Upper lobe of left lung (tissue), 6 donors: ENCODE measurements around the gene CAMK2B. TPM values are rescaled to one million over a fixed set of nuclear protein-coding genes. Genes with fewer than 3 reads are reported as not detected.
A peak's percentile ranks its signal among the peaks of the same experiment; 100 is the strongest.

Experiments used
- ATAC-seq, 2 donors: fragments of 200-7000 bp; cut with Tn5 transposase; one replicate each; pipeline ENCODE4 v1.9.1; 2022; ENCODE audit warnings: mild to moderate bottlenecking in 2 of 2, moderate library complexity in 2 of 2; ENCODE audit not compliant: low FRiP score in 2 of 2
- DNase-seq, 2 donors: peaks; one replicate each; pipeline ENCODE4 v3.0.0-alpha.2; 2019 to 2020
- H3K27ac ChIP-seq, 4 donors: fragments of 200-600 bp; sonication (generic); one replicate each; pipeline ENCODE4 v1.5.1; 2016 to 2019
- H3K27me3 ChIP-seq, 4 donors: fragments of 200-600 bp; sonication (generic); one replicate each; pipeline ENCODE4 v1.5.1; 2017 to 2019
- H3K36me3 ChIP-seq, 4 donors: fragments of 200-600 bp; sonication (generic); one replicate each; pipeline ENCODE4 v1.5.1; 2016 to 2019
- H3K4me1 ChIP-seq, 4 donors: fragments of 200-600 bp; sonication (generic); one replicate each; pipeline ENCODE4 v1.5.1; 2018 to 2019
- H3K4me3 ChIP-seq, 4 donors: fragments of 200-600 bp; sonication (generic); one replicate each; pipeline ENCODE4 v1.5.1; 2017 to 2019; ENCODE audit warnings: mild to moderate bottlenecking in 2 of 4, moderate library complexity in 1 of 4
- H3K9me3 ChIP-seq, 4 donors: fragments of 200-600 bp; sonication (generic); one replicate each; pipeline ENCODE4 v1.5.1; 2018 to 2019
- EP300 ChIP-seq, 4 donors: sonication (generic); formaldehyde crosslinking; IDR thresholded peaks; one replicate each; pipeline ENCODE4 v1.5.1; 2017; ENCODE audit warnings: antibody characterized with exemption in 4 of 4, control low read depth in 2 of 4
- POLR2A ChIP-seq, 4 donors: fragments of 450-650 bp; IDR thresholded peaks; one replicate each; pipeline ENCODE4 v1.5.1; 2016 to 2017; ENCODE audit warnings: antibody characterized with exemption in 4 of 4, mild to moderate bottlenecking in 2 of 4
- POLR2AphosphoS5 ChIP-seq, 2 donors: sonication (generic); formaldehyde crosslinking; IDR thresholded peaks; one replicate each; pipeline ENCODE4 v1.5.1; 2017; ENCODE audit warnings: antibody characterized with exemption in 2 of 2
- WGBS, 2 donors: methylation state at CpG; one replicate each; pipeline ENCODE4 v1.1.5; 2017 to 2018; 5-methylcytosine and 5-hydroxymethylcytosine counted together
- total RNA-seq, 6 donors: library from RNA; depleted of rRNA in 4 of 6; stranded (reverse); fragments of >200 nt in 4 of 6; gene quantifications; one replicate each; pipeline versions ENCODE4 v1.1.0 to v1.2.1, GENCODE V29; 2016 to 2021
- TF ChIP-seq, protein P1 (sequence below), 6 experiments: fragments of 450-650 bp in 4 of 6; fragments of 200-600 bp in 2 of 6; sonication (generic) in 2 of 6; IDR thresholded peaks; one replicate each; pipeline ENCODE4 v1.5.1; 2016 to 2019; ENCODE audit warnings: antibody characterized with exemption in 6 of 6
- donor health status: DM: no; HTN: no; CAD: no; lungs with moderate emphysema.
- donor health status: DM: no; HTN: yes; CAD: no; lungs with severe emphysema.

CAMK2B gene
- total RNA-seq, 6 donors from 2014 or later: 0.09 to 1.8 (median 0.27) TPM; not detected in 3

DNA sequence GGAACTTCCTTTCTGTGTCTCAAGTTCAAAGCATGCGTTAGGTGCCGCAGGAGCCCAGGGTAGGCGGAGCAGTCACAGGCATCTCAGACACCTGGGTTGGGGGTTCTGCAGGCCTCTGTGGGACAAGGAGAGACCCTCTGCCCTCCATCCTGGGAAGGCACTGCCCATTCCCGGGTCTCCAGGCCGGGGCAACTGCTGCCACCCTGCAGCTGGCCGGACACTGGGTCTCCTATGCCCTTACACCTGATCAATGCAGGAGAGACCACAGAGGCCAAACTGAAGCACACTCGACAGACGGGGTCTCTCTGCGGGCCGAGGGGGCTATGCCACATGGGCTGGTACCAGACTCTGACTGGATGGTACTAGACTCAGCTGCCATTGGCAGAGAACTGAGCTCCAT is 87.7 kb downstream of the CAMK2B start:
- no peaks in the 10 kb centered on the region for H3K36me3 ChIP-seq
- H3K9me3 ChIP-seq: no peaks in the 10 kb centered on the region
- ATAC-seq (no peak), DNase-seq (peak in 1 of 2 donors; percentile 57)
- no peaks in the 10 kb centered on the region for H3K27me3 ChIP-seq
- H3K27ac ChIP-seq: no peak overlapping the region
- TF ChIP-seq POLR2AphosphoS5 (IDR thresholded peaks at IDR 0.05) (no peak), POLR2A (IDR thresholded peaks at IDR 0.05) (no peak), EP300 (IDR thresholded peaks at IDR 0.05) (no peak)
- TF ChIP-seq, protein P1, sequence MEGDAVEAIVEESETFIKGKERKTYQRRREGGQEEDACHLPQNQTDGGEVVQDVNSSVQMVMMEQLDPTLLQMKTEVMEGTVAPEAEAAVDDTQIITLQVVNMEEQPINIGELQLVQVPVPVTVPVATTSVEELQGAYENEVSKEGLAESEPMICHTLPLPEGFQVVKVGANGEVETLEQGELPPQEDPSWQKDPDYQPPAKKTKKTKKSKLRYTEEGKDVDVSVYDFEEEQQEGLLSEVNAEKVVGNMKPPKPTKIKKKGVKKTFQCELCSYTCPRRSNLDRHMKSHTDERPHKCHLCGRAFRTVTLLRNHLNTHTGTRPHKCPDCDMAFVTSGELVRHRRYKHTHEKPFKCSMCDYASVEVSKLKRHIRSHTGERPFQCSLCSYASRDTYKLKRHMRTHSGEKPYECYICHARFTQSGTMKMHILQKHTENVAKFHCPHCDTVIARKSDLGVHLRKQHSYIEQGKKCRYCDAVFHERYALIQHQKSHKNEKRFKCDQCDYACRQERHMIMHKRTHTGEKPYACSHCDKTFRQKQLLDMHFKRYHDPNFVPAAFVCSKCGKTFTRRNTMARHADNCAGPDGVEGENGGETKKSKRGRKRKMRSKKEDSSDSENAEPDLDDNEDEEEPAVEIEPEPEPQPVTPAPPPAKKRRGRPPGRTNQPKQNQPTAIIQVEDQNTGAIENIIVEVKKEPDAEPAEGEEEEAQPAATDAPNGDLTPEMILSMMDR (IDR thresholded peaks at IDR 0.05): no peak
- no peak overlapping the region for H3K4me3 ChIP-seq
- peaks cover 0 to 4% (median 0%) of the 10 kb centered on the region in 4 donors for H3K4me1 ChIP-seq
- WGBS, 2 donors: 63 to 87% methylated on average over 4 to 10 of the region's 10 CpGs

GRCh38 chr7:44236333-44236728 is 89.1 kb downstream of the CAMK2B start:
- DNase-seq (no peak), ATAC-seq (no peak)
- no peaks in the 10 kb centered on the region for H3K36me3 ChIP-seq
- no peaks in the 10 kb centered on the region for H3K27me3 ChIP-seq
- H3K4me1 ChIP-seq: peaks cover 0 to 4% (median 0%) of the 10 kb centered on the region in 4 donors
- WGBS, 2 donors: 31 to 52% methylated on average over 2 to 4 of the region's 4 CpGs
- H3K9me3 ChIP-seq: no peaks in the 10 kb centered on the region
- H3K4me3 ChIP-seq: no peak overlapping the region
- H3K27ac ChIP-seq: no peak overlapping the region
- TF ChIP-seq, protein P1 (IDR thresholded peaks at IDR 0.05): no peak
- no peak for TF ChIP-seq POLR2A (IDR thresholded peaks at IDR 0.05)
- no peak for TF ChIP-seq POLR2AphosphoS5 (IDR thresholded peaks at IDR 0.05)
- no peak for TF ChIP-seq EP300 (IDR thresholded peaks at IDR 0.05)

DNA sequence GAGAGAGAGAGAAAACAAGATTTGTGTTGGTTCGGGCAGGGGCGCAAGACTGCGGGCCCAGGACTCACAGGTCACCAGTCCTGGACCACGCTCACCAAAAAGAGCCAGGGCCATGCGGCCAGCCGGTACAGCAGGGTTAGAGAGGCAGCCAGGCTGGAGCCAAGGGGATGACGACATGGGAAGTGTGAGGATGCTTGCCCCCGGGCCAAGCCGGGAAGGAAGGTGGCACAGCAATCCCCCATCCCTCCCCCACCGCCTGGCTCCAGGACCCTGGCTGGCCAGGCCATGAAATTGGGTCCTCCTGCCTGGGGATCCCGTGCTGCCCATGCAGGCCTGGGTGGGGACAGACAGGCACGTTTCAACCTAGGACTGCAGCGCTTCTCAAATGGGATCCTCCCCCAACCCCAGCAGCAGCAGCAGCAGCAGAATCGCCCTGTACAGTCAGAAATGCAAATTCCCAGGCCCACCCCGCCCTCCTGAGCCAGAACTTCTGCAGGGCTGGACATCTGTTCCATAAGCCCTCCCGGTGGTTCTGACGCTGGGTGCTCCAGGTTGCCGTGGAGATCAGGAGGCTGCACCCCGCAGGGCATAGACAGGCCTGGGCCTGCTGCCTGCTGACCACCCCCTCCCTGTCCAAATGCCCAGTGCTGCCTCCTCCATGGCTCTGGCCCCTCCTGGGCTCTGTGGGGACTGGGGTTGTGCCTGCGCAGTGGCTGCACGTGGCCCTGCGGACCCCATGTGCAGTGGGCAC is 89.6 kb downstream of the CAMK2B start:
- Histone ChIP-seq H3K27ac (no peak overlapping the region), H3K36me3 (no peaks in the 10 kb centered on the region), H3K27me3 (no peaks in the 10 kb centered on the region), H3K9me3 (no peaks in the 10 kb centered on the region), H3K4me3 (no peak overlapping the region), H3K4me1 (no peaks in the 10 kb centered on the region)
- DNase-seq (peak in 1 of 2 donors; percentile 54), ATAC-seq (no peak)
- 73 to 74% methylated on average over 14 to 15 of the region's 22 CpGs for WGBS, 2 donors
- TF ChIP-seq EP300 (IDR thresholded peaks at IDR 0.05) (no peak), POLR2AphosphoS5 (IDR thresholded peaks at IDR 0.05) (no peak), POLR2A (IDR thresholded peaks at IDR 0.05) (no peak)
- TF ChIP-seq, protein P1 (IDR thresholded peaks at IDR 0.05): no peak

- H3K27me3 ChIP-seq: no peaks in the 10 kb centered on the region
- DNase-seq: peak in 1 of 2 donors; percentile 61
- no peak overlapping the region for H3K4me3 ChIP-seq
- H3K36me3 ChIP-seq: no peaks in the 10 kb centered on the region
- no peak for ATAC-seq
- TF ChIP-seq EP300 (IDR thresholded peaks at IDR 0.05) (no peak), POLR2AphosphoS5 (IDR thresholded peaks at IDR 0.05) (no peak), POLR2A (IDR thresholded peaks at IDR 0.05) (no peak)
- H3K4me1 ChIP-seq: no peaks in the 10 kb centered on the region
- no peaks in the 10 kb centered on the region for H3K9me3 ChIP-seq
- no peak overlapping the region for H3K27ac ChIP-seq
- 86 to 87% methylated on average over 4 to 8 of the region's 8 CpGs for WGBS, 2 donors
Observed at GRCh38 chr7:44235066-44235465, 90.3 kb downstream of the CAMK2B start.

GRCh38 chr7:44232901-44233715 is 92.3 kb downstream of the CAMK2B start:
- no peak for TF ChIP-seq POLR2AphosphoS5 (IDR thresholded peaks at IDR 0.05)
- no peak for TF ChIP-seq POLR2A (IDR thresholded peaks at IDR 0.05)
- TF ChIP-seq, protein P1 (IDR thresholded peaks at IDR 0.05): no peak

More at GRCh38 chr7:44232901-44233715, 92.3 kb downstream of the CAMK2B start:
- DNase-seq (peak in 1 of 2 donors; percentile 68), ATAC-seq (no peak)
- Histone ChIP-seq H3K4me3 (no peak overlapping the region), H3K27ac (no peak overlapping the region), H3K4me1 (no peaks in the 10 kb centered on the region), H3K9me3 (no peaks in the 10 kb centered on the region), H3K27me3 (no peaks in the 10 kb centered on the region), H3K36me3 (no peaks in the 10 kb centered on the region)
- 63 to 77% methylated on average over 9 to 19 of the region's 22 CpGs for WGBS, 2 donors
